WTC11 (cell line): ENCODE measurements around the gene TPPP3. TPM values are rescaled to one million over a fixed set of nuclear protein-coding genes. Genes with fewer than 3 reads are reported as not detected.

Experiments used
- ATAC-seq: fragments of 200-7000 bp; cut with Tn5 transposase; 2 replicates; pipeline ENCODE4 v1.10.0; 2021; ENCODE audit warnings: mild to moderate bottlenecking, moderate library complexity
- CTCF ChIA-PET: fragments of 300-600 bp; sonication (Branson Sonifier 250); formaldehyde crosslinking; loops from one replicate; lab custom pipeline; 2021; ENCODE audit warnings: antibody characterized with exemption; lab: Charles Lee
- POLR2A ChIA-PET: fragments of 350-600 bp; sonication (Branson Sonifier 250); formaldehyde crosslinking; loops from one replicate; lab custom pipeline; 2021; ENCODE audit warnings: antibody characterized with exemption; lab: Charles Lee
- DNase-seq: peaks from one replicate; pipeline ENCODE4 v3.0.0; 2021; ENCODE audit warnings: low spot score
- H3K27ac Mint-ChIP-seq: 2 replicates; pipeline ENCODE4 v1.8.0; 2021; ENCODE audit warnings: mixed read lengths
- H3K27me3 Mint-ChIP-seq: 2 replicates; pipeline ENCODE4 v1.8.0; 2021; ENCODE audit warnings: low read depth, mild to moderate bottlenecking, moderate library complexity, mixed read lengths
- H3K36me3 Mint-ChIP-seq: 2 replicates; pipeline ENCODE4 v1.8.0; 2021; ENCODE audit warnings: mixed read lengths
- H3K4me1 Mint-ChIP-seq: 2 replicates; pipeline ENCODE4 v1.8.0; 2022; ENCODE audit warnings: mixed read lengths
- H3K4me3 Mint-ChIP-seq: 2 replicates; pipeline ENCODE4 v1.8.0; 2021; ENCODE audit warnings: mild to moderate bottlenecking, moderate library complexity, mixed read lengths
- H3K9me3 Mint-ChIP-seq: 2 replicates; pipeline ENCODE4 v1.8.0; 2021; ENCODE audit warnings: mixed read lengths
- AFF4 ChIP-seq: sonication (generic); formaldehyde crosslinking; IDR thresholded peaks from 2 replicates; pipeline ENCODE4 v1.8.1; 2023; ENCODE audit warnings: mild to moderate bottlenecking, missing genetic modification reagents, borderline replicate concordance
- ARID4B ChIP-seq: sonication (generic); formaldehyde crosslinking; IDR thresholded peaks from 2 replicates; pipeline ENCODE4 v1.8.0; 2023; ENCODE audit warnings: missing genetic modification reagents, mild to moderate bottlenecking, borderline replicate concordance
- ATF6 ChIP-seq: sonication (generic); formaldehyde crosslinking; IDR thresholded peaks from 2 replicates; pipeline ENCODE4 v1.8.1; 2023; ENCODE audit warnings: mild to moderate bottlenecking, missing genetic modification reagents
- CTCF ChIP-seq: fragments of 200-600 bp; IDR thresholded peaks from 2 replicates; pipeline ENCODE4 v1.8.0; 2022; ENCODE audit warnings: antibody characterized with exemption
- ERG ChIP-seq: fragments of 250-450 bp; sonication (Bioruptor Pico); IDR thresholded peaks from 2 replicates; pipeline ENCODE4 v1.8.0; 2021; ENCODE audit warnings: mild to moderate bottlenecking
- ESRRA ChIP-seq: sonication (generic); formaldehyde crosslinking; IDR thresholded peaks from 2 replicates; pipeline ENCODE4 v1.8.1; 2022; ENCODE audit warnings: mild to moderate bottlenecking, missing genetic modification reagents, borderline replicate concordance
- FOXP4 ChIP-seq: sonication (generic); formaldehyde crosslinking; IDR thresholded peaks from 2 replicates; pipeline ENCODE4 v1.8.0; 2022; ENCODE audit warnings: mild to moderate bottlenecking, missing genetic modification reagents
- JUN ChIP-seq: sonication (generic); formaldehyde crosslinking; IDR thresholded peaks from 2 replicates; pipeline ENCODE4 v1.8.0; 2023; ENCODE audit warnings: mild to moderate bottlenecking, missing genetic modification reagents
- NR1H2 ChIP-seq: sonication (generic); formaldehyde crosslinking; IDR thresholded peaks from 2 replicates; pipeline ENCODE4 v1.9.0; 2021; ENCODE audit warnings: mild to moderate bottlenecking, moderate library complexity, missing genetic modification reagents
- NR2C2 ChIP-seq: sonication (generic); formaldehyde crosslinking; IDR thresholded peaks from 2 replicates; pipeline ENCODE4 v1.8.0; 2022; ENCODE audit warnings: mild to moderate bottlenecking, missing genetic modification reagents
- PRRX2 ChIP-seq: fragments of 250-450 bp; sonication (Bioruptor Pico); IDR thresholded peaks from 2 replicates; pipeline ENCODE4 v1.8.0; 2021; ENCODE audit warnings: mild to moderate bottlenecking
- TEAD1 ChIP-seq: sonication (generic); formaldehyde crosslinking; IDR thresholded peaks from 2 replicates; pipeline ENCODE4 v1.8.0; 2022; ENCODE audit warnings: mild to moderate bottlenecking, missing genetic modification reagents
- ZBTB21 ChIP-seq: sonication (generic); formaldehyde crosslinking; IDR thresholded peaks from 2 replicates; pipeline ENCODE4 v1.8.1; 2023; ENCODE audit warnings: mild to moderate bottlenecking, missing genetic modification reagents, borderline replicate concordance
- ZNF138 ChIP-seq: sonication (generic); formaldehyde crosslinking; conservative IDR thresholded peaks from 2 replicates; pipeline ENCODE4 v1.8.1; 2022; ENCODE audit warnings: mild to moderate bottlenecking, moderate library complexity, missing genetic modification reagents
- ZNF232 ChIP-seq: sonication (generic); formaldehyde crosslinking; IDR thresholded peaks from 2 replicates; pipeline ENCODE4 v1.8.0; 2022; ENCODE audit warnings: mild to moderate bottlenecking, missing genetic modification reagents
- ZNF281 ChIP-seq: sonication (generic); formaldehyde crosslinking; IDR thresholded peaks from 2 replicates; pipeline ENCODE4 v1.8.0; 2023; ENCODE audit warnings: mild to moderate bottlenecking, missing genetic modification reagents
- ZNF317 ChIP-seq: sonication (generic); formaldehyde crosslinking; IDR thresholded peaks from 2 replicates; pipeline ENCODE4 v1.8.1; 2023; ENCODE audit warnings: low read depth, mild to moderate bottlenecking, moderate library complexity, missing genetic modification reagents, borderline replicate concordance
- ZNF416 ChIP-seq: fragments of 250-450 bp; sonication (Bioruptor Pico); IDR thresholded peaks from 2 replicates; pipeline ENCODE4 v1.9.0; 2021; ENCODE audit warnings: mild to moderate bottlenecking, inconsistent platforms
- total RNA-seq: library from RNA; stranded (reverse); gene quantifications from 3 replicates; pipeline ENCODE4 v1.2.3, GENCODE V29; 2021

Gene TPPP3
- total RNA-seq, 1 experiment from 2014 or later, result 0.74 TPM

GRCh38 chr16:67430504-67430976 lies 37.2 kb upstream of the TPPP3 start:
- POLR2A ChIA-PET, result interaction anchor here (0.6 to 1.3 kb wide), 5 partner anchors 11 to 160 kb away, joined by 3 to 5 read pairs (median 3); no protein-coding TSS in a partner anchor
- no peak for TF ChIP-seq ZBTB21 (CRISPR knock-in tag)
- TF ChIP-seq ERG (CRISPR knock-in tag), result no peak
- no peak for TF ChIP-seq ZNF281 (CRISPR knock-in tag)
- no peak for TF ChIP-seq NR1H2 (CRISPR knock-in tag)
- no peak for TF ChIP-seq ZNF138 (CRISPR knock-in tag)
- TF ChIP-seq JUN, result peak; percentile 33; the same call in 1 of the 2 replicates
- peak; percentile 89; the same call in 1 of the 2 replicates for TF ChIP-seq ARID4B (CRISPR knock-in tag)
- TF ChIP-seq ZNF416 (CRISPR knock-in tag), result no peak
- no peak for TF ChIP-seq FOXP4 (CRISPR knock-in tag)
- TF ChIP-seq PRRX2, result no peak
- no peak for TF ChIP-seq AFF4 (CRISPR knock-in tag)
- TF ChIP-seq TEAD1 (CRISPR knock-in tag), result peak; percentile 65
- no peak for TF ChIP-seq ATF6 (CRISPR knock-in tag)
- TF ChIP-seq CTCF, result no peak
- TF ChIP-seq ZNF317 (CRISPR knock-in tag), result 0 out of 2 replicates have a peak, but pooled peaks have one; percentile 28
- peak; percentile 49; the same call in 1 of the 2 replicates for TF ChIP-seq ESRRA (CRISPR knock-in tag)
- peak; percentile 70; the same call in 1 of the 2 replicates for TF ChIP-seq ZNF232 (CRISPR knock-in tag)
- no peak for TF ChIP-seq NR2C2 (CRISPR knock-in tag)

More at GRCh38 chr16:67430504-67430976, 37.2 kb upstream of the TPPP3 start:
- H3K27ac Mint-ChIP-seq, result peak overlapping the region; percentile 53; the same call in 1 of the 2 replicates
- CTCF ChIA-PET, result interaction anchor here (0.6 to 4.7 kb wide), 22 partner anchors 10 to 413 kb away, joined by 3 to 57 read pairs (median 5); partner anchors contain the start of genes LRRC36 and TPPP3
- H3K27me3 Mint-ChIP-seq, result peaks cover 12% of the 10 kb centered on the region
- DNase-seq (no peak), ATAC-seq (peak; percentile 4)
- H3K4me3 Mint-ChIP-seq, result peak overlapping the region; percentile 77
- H3K9me3 Mint-ChIP-seq, result no peaks in the 10 kb centered on the region
- H3K4me1 Mint-ChIP-seq, result peaks cover 66% of the 10 kb centered on the region
- H3K36me3 Mint-ChIP-seq, result no peaks in the 10 kb centered on the region
